AG04450 (cell line): ENCODE results near the gene NMT1. TPM values are rescaled to one million over a fixed set of nuclear protein-coding genes. Genes with fewer than 3 reads are reported as not detected.
A peak's percentile ranks its signal among the peaks of the same experiment; 100 is the strongest.

ENCODE experiments used
- CTCF ChIA-PET: fragments of 300-600, 350-600 bp; formaldehyde crosslinking; extraction: SDS; loops from one replicate; lab custom pipeline; 2022; ENCODE audit warnings: antibody characterized with exemption, inconsistent platforms; lab: Charles Lee
- POLR2A ChIA-PET: fragments of 350-600 bp; formaldehyde crosslinking; extraction: SDS; loops from one replicate; lab custom pipeline; 2021; ENCODE audit warnings: antibody characterized with exemption, inconsistent platforms; lab: Yijun Ruan, JAX
- DNase-seq: peaks from one replicate; pipeline ENCODE4 v3.0.0-alpha.2; 2011; ENCODE audit warnings: low read depth, low spot score
- H3K27ac ChIP-seq: one replicate; pipeline ENCODE4 v1.5.1; 2012; ENCODE audit warnings: low read depth, low read length, control low read depth
- H3K27me3 ChIP-seq: one replicate; pipeline ENCODE4 v1.6.0; 2012; ENCODE audit warnings: low read length; ENCODE audit not compliant: control insufficient read depth, insufficient read depth
- H3K4me3 ChIP-seq: 2 replicates; pipeline ENCODE4 v1.5.1; 2011; ENCODE audit warnings: mild to moderate bottlenecking, low read depth, low read length, control low read depth
- H3K9me3 ChIP-seq: 2 replicates; pipeline ENCODE4 v1.5.1; 2012; ENCODE audit warnings: low read length; ENCODE audit not compliant: control insufficient read depth, insufficient read depth
- CTCF ChIP-seq: IDR thresholded peaks from 2 replicates; pipeline ENCODE4 v1.5.1; 2011; ENCODE audit warnings: low read depth, low read length, control low read depth, inconsistent platforms
- polyA plus RNA-seq: library from polyadenylated mRNA; depleted of rRNA; stranded (reverse); fragments of >200 nt; gene quantifications from 2 replicates; pipeline ENCODE4 v1.2.3, GENCODE V29; 2011

NMT1 gene
- polyA plus RNA-seq, 1 experiment = 63.6 TPM

DNA sequence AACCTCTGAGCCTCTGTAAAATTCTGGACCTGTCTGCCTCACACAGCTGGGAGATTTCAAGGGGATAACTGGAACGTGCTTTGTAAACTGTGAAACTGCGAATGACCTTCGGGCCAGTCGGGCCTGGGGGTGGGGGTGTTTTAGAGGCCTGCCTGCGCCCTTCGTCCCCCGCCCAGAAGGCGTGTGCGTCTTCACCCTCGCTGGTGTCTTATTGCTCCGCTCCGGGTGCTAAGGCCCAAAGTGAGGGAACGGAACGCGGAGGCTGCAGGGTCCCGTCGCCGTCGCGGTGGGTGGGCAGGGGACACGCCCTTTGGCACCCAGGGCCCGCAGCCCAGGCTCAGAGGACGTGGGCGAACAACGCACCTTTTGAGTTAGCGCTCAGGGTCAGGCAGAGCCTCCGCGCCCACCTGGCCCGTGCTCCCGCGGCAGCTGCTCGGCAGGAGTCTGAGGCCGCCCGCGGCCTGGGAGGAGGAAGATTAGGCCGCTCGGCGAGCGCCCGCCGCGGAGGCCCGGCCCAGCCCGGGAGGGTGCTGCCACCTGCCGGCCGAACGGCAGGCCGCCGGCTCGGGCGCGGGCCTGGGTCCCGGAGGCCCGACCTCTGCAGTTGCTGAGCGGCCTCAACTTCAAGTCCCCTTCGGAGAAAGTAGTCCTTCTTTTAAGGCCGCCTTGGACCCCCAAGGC, 39.4 kb upstream of the NMT1 start:
- Histone ChIP-seq H3K27me3 (peaks cover 6% of the 10 kb centered on the region), H3K27ac (peak overlapping the region; percentile 11), H3K9me3 (no peaks in the 10 kb centered on the region), H3K4me3 (peak overlapping the region; percentile 54)
- ChIA-PET POLR2A (interaction anchor here (0.5 to 0.9 kb wide), 2 partner anchors 78 to 81 kb away, joined by 3 read pairs; no protein-coding TSS in a partner anchor), CTCF (interaction anchor here (0.6 to 10.9 kb wide), 36 partner anchors 8 to 237 kb away, joined by 3 to 244 read pairs (median 4); partner anchors contain the start of gene EFTUD2)
- DNase-seq = no peak
- peak; percentile 56 for TF ChIP-seq CTCF

DNA sequence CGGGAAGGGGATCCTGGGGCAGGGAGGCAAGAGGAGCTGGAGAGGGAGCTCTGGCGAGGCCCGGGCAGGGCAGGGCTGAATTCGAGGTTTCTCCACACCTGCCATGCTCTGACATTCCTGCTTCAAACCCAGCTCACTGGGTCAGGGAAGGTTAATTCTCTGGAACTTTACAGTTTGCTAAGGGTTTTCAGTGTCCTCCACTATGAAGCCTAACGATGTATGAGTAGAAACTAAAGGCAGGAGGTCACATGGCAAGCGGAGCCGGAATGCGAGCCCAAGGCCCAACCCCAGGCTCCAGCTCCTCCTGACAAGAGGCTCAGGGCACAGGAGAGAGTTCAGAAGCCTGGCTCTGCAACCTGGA, 38.8 kb upstream of the NMT1 start:
- POLR2A ChIA-PET = interaction anchor here (0.5 kb wide), 1 partner anchor 80 kb away, joined by 3 read pairs; no protein-coding TSS in a partner anchor
- no peak overlapping the region for H3K27ac ChIP-seq

GRCh38 chr17:45022655-45023339, 38.3 kb upstream of the NMT1 start:
- Histone ChIP-seq H3K27me3 (peaks cover 6% of the 10 kb centered on the region), H3K9me3 (no peaks in the 10 kb centered on the region), H3K4me3 (no peak overlapping the region), H3K27ac (no peak overlapping the region)
- ChIA-PET CTCF (interaction anchor here (0.6 to 10.9 kb wide), 39 partner anchors 8 to 243 kb away, joined by 3 to 244 read pairs (median 4); partner anchors contain the start of gene EFTUD2), POLR2A (interaction anchor here (0.6 kb wide), 1 partner anchor 250 kb away, joined by 5 read pairs; no protein-coding TSS in a partner anchor)
- TF ChIP-seq CTCF = no peak
- DNase-seq = no peak

More for the DNA sequence above, 38.8 kb upstream of the NMT1 start:
- peaks cover 6% of the 10 kb centered on the region for H3K27me3 ChIP-seq
- H3K4me3 ChIP-seq = no peak overlapping the region
- no peak for DNase-seq
- no peaks in the 10 kb centered on the region for H3K9me3 ChIP-seq
- no peak for TF ChIP-seq CTCF
- CTCF ChIA-PET = interaction anchor here (0.6 to 10.9 kb wide), 36 partner anchors 9 to 243 kb away, joined by 3 to 244 read pairs (median 4); partner anchors contain the start of gene EFTUD2

GRCh38 chr17:45029096-45029495, 32.0 kb upstream of the NMT1 start:
- ChIA-PET POLR2A (no interaction called here), CTCF (interaction anchor here (1.0 to 1.1 kb wide), 2 partner anchors 10 to 70 kb away, joined by 3 read pairs; no protein-coding TSS in a partner anchor)
- H3K9me3 ChIP-seq = no peaks in the 10 kb centered on the region
- no peak overlapping the region for H3K4me3 ChIP-seq
- H3K27ac ChIP-seq = no peak overlapping the region
- H3K27me3 ChIP-seq = no peaks in the 10 kb centered on the region
- no peak for TF ChIP-seq CTCF
- no peak for DNase-seq
